ENCODE results near the gene MED8. TPM values are rescaled to one million over a fixed set of nuclear protein-coding genes. Genes with fewer than 3 reads are reported as not detected.

Gene MED8
- total RNA-seq, 1 experiment from 2014 or later, result 42.5 TPM

DNA sequence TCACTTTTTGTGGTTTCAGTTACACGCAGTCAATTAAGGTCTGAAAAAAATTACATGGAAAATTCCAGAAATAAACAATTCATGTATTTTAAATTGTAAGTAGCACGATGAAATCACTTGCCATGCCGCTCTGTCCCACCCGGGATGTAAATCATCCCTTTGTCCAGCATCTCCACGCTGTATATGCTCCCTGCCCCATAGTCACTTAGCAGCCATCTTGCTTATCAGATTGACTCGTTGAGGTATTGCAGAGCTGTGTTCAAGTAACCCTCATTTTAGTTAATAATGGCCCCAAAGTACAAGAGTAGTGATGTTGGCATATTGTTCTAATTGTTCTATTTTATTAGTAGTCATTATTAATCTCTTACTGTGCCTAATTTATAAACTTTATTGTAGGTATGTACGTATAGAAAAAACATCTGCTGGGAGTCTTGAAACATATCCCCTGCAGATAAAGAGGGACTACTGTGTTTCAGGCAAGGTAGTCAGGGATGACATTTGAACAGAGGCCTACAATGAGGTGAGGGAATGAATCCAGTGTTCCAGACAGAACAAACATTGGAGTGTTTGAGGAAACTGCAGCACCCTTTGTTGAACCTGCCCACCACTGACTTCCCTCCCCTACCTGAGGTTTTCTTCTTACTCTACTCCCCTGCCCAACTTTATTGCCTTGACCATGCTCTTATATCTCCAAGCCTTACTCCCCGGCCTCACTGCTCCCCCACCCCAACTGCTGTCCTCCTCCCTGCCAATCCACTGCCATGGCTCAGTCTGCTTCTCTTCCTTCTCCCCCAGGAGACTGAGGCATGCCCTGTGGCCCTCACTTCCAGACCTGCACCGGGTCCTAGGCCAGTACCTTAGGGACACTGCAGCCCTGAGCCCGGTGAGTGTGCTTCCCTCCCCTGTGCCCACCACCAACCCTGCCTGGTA is 37.9 kb downstream of the MED8 start:
- no peak for DNase-seq
- H2AFZ ChIP-seq (ENCODE audit: low read length), result no peak overlapping the region
- no peaks in the 10 kb centered on the region for H3K27me3 ChIP-seq (ENCODE audit: low read length)
- no peaks in the 10 kb centered on the region for H3K36me3 ChIP-seq (ENCODE audit: insufficient read depth, low read length)
- no peak overlapping the region for H3K27ac ChIP-seq (ENCODE audit: low read length)
- no peak overlapping the region for H3K9ac ChIP-seq (ENCODE audit: low read length)
- no peaks in the 10 kb centered on the region for H3K9me2 ChIP-seq (replicated peaks; ENCODE audit: insufficient read depth, low read length)
- H4K20me1 ChIP-seq (ENCODE audit: insufficient read depth, low read depth, low read length), result no peaks in the 10 kb centered on the region
- no peaks in the 10 kb centered on the region for H3K9me3 ChIP-seq (ENCODE audit: low read length)
- H3K4me2 ChIP-seq (ENCODE audit: low read depth, low read length, poor library complexity, severe bottlenecking), result no peak overlapping the region
- no peak overlapping the region for H3K4me3 ChIP-seq (ENCODE audit: low read length)
- H3K79me2 ChIP-seq (ENCODE audit: low read length), result no peaks in the 10 kb centered on the region
- peaks cover 7% of the 10 kb centered on the region for H3K4me1 ChIP-seq (ENCODE audit: low read length)

DNA sequence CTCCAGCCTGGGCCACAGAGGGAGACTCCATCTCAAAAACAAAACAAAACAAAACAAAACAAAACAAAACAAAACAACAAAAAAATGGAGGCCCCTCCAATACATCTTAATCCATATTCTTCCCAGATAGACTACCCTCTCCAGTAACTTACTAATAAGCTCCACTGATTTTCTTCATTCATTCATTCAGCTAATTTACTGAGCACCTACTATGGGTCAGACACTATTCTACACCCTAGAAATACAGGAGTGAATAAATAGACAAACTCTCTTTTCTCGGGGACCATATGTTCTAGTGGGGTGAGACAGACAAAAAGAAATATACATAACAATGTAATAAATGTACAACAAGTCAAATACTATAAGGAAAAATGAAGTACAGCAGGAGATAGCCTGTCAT is 38.6 kb downstream of the MED8 start:
- Histone ChIP-seq H3K9ac (ENCODE audit: low read length) (no peak overlapping the region), H3K9me2 (replicated peaks; ENCODE audit: insufficient read depth, low read length) (no peaks in the 10 kb centered on the region), H4K20me1 (ENCODE audit: insufficient read depth, low read depth, low read length) (no peaks in the 10 kb centered on the region), H3K27me3 (ENCODE audit: low read length) (no peaks in the 10 kb centered on the region), H3K9me3 (ENCODE audit: low read length) (no peaks in the 10 kb centered on the region), H3K79me2 (ENCODE audit: low read length) (no peaks in the 10 kb centered on the region), H3K4me2 (ENCODE audit: low read depth, low read length, poor library complexity, severe bottlenecking) (no peak overlapping the region), H3K4me1 (ENCODE audit: low read length) (peaks cover 7% of the 10 kb centered on the region), H3K27ac (ENCODE audit: low read length) (no peak overlapping the region), H3K4me3 (ENCODE audit: low read length) (no peak overlapping the region), H3K36me3 (ENCODE audit: insufficient read depth, low read length) (no peaks in the 10 kb centered on the region), H2AFZ (ENCODE audit: low read length) (no peak overlapping the region)
- no peak for DNase-seq

DNA sequence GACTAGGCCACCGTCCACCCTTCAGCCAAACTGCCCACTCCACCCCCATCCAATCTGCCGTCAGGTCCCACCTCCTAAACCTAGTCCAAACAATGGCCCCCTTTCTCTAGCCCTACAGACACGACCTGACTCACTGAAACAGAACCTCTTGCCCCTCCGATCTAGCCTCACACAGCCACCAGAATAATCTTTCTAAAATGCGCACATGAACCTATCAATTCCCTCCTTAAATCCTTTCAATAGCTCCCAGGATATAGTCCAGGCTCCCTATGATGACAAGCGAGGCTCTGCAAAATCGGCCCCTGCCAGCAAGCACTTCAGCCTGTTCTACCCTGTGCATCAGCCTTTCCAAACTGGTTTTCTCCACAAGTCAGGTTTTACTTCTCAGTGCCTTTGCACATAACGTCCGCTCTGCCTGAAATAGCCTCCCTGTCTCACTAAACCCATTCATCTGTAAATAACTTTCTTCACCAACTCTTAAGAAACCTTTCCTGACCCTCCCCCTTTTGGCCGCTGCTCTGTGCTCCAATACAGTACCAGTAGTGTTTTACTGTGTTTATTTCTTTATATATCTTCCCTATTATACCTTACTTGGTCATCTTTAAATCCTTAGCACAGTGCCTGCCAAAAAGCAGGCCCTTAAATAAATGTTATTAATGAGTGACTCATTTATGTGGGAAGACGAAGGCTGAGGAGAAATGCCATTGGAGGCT is 39.9 kb downstream of the MED8 start:
- H2AFZ ChIP-seq (ENCODE audit: low read length), result peak overlapping the region; percentile 39; the same call in 1 of the 2 replicates
- no peaks in the 10 kb centered on the region for H3K36me3 ChIP-seq (ENCODE audit: insufficient read depth, low read length)
- H3K9me2 ChIP-seq (replicated peaks; ENCODE audit: insufficient read depth, low read length), result no peaks in the 10 kb centered on the region
- peak overlapping the region; percentile 77 for H3K4me2 ChIP-seq (ENCODE audit: low read depth, low read length, poor library complexity, severe bottlenecking)
- peaks cover 7% of the 10 kb centered on the region for H3K4me1 ChIP-seq (ENCODE audit: low read length)
- no peak for DNase-seq
- H4K20me1 ChIP-seq (ENCODE audit: insufficient read depth, low read depth, low read length), result no peaks in the 10 kb centered on the region
- peak overlapping the region; percentile 80 for H3K9ac ChIP-seq (ENCODE audit: low read length)
- no peaks in the 10 kb centered on the region for H3K79me2 ChIP-seq (ENCODE audit: low read length)
- H3K4me3 ChIP-seq (ENCODE audit: low read length), result peak overlapping the region; percentile 71; the same call in 1 of the 2 replicates
- H3K27me3 ChIP-seq (ENCODE audit: low read length), result no peaks in the 10 kb centered on the region
- no peak overlapping the region for H3K27ac ChIP-seq (ENCODE audit: low read length)
- H3K9me3 ChIP-seq (ENCODE audit: low read length), result no peaks in the 10 kb centered on the region

DNA sequence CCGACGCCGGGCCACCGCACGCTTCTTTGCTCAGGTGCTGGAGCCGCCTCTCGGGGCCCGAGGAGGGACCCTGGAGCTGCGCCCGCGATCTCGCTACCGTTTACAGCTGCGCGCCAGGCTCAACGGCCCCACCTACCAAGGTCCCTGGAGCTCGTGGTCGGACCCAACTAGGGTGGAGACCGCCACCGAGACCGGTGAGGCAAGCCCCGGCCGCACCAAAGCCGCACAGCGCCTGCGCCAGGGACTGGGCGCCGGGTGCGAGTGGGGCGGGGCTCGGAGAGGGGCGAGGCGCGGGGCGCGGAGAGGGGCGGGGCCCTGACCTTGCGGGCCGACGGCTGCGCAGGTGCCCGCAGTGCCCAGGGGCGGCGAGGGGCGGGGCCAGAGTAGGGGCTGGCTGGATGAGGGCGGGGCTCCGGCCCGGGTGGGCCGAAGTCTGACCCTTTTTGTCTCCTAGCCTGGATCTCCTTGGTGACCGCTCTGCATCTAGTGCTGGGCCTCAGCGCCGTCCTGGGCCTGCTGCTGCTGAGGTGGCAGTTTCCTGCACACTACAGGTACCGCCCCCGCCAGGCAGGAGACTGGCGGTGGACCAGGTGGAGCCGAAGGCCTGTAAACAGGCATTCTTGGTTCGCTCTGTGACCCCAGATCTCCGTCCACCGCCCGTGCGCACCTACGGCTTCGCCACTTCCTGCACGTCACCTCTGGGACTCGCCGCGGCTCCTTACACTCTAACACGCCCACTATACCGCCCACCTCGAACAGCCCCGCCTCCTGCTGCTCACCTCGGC is 40.6 kb downstream of the MED8 start:
- Histone ChIP-seq H3K27me3 (ENCODE audit: low read length) (no peaks in the 10 kb centered on the region), H4K20me1 (ENCODE audit: insufficient read depth, low read depth, low read length) (no peaks in the 10 kb centered on the region), H3K4me1 (ENCODE audit: low read length) (peaks cover 7% of the 10 kb centered on the region), H3K36me3 (ENCODE audit: insufficient read depth, low read length) (no peaks in the 10 kb centered on the region), H3K4me3 (ENCODE audit: low read length) (peak overlapping the region; percentile 71), H3K9me2 (replicated peaks; ENCODE audit: insufficient read depth, low read length) (no peaks in the 10 kb centered on the region), H3K27ac (ENCODE audit: low read length) (0 out of 2 replicates have a peak overlapping the region, but pooled peaks have one; percentile 46), H2AFZ (ENCODE audit: low read length) (peak overlapping the region; percentile 39; the same call in 1 of the 2 replicates), H3K4me2 (ENCODE audit: low read depth, low read length, poor library complexity, severe bottlenecking) (peak overlapping the region; percentile 77), H3K9me3 (ENCODE audit: low read length) (no peaks in the 10 kb centered on the region), H3K79me2 (ENCODE audit: low read length) (no peaks in the 10 kb centered on the region), H3K9ac (ENCODE audit: low read length) (peak overlapping the region; percentile 80)
- peak; percentile 87 for DNase-seq

DNA sequence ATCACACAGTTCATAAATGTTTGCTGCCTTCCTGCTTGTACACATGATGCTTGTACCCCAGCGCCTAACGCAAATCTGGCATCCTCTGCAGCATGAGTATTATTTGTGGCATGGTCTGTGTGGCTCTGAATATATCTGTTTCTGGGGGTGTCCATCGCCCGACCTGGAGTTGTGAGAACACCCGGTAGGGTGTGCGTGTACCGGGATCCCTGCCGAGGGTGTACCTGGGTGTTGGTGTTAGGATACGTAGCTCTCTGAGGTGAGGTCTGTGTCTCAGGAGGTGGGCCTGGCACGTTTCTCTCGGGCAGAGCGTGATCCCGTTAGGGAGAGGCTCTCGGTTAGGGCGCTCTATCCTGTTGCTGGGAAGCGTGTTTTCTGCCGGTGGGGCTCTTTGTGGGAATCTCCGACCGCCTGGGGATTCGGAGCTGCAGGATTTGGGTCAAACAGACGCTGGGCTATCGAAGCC is 41.2 kb downstream of the MED8 start:
- no peak overlapping the region for H2AFZ ChIP-seq (ENCODE audit: low read length)
- no peaks in the 10 kb centered on the region for H3K79me2 ChIP-seq (ENCODE audit: low read length)
- peak overlapping the region; percentile 71 for H3K4me3 ChIP-seq (ENCODE audit: low read length)
- no peak for DNase-seq
- no peaks in the 10 kb centered on the region for H3K9me3 ChIP-seq (ENCODE audit: low read length)
- H3K9me2 ChIP-seq (replicated peaks; ENCODE audit: insufficient read depth, low read length), result no peaks in the 10 kb centered on the region
- peaks cover 7% of the 10 kb centered on the region for H3K4me1 ChIP-seq (ENCODE audit: low read length)
- H3K27me3 ChIP-seq (ENCODE audit: low read length), result no peaks in the 10 kb centered on the region
- H3K4me2 ChIP-seq (ENCODE audit: low read depth, low read length, poor library complexity, severe bottlenecking), result peak overlapping the region; percentile 77
- H3K27ac ChIP-seq (ENCODE audit: low read length), result no peak overlapping the region
- no peaks in the 10 kb centered on the region for H3K36me3 ChIP-seq (ENCODE audit: insufficient read depth, low read length)
- no peaks in the 10 kb centered on the region for H4K20me1 ChIP-seq (ENCODE audit: insufficient read depth, low read depth, low read length)
- peak overlapping the region; percentile 56 for H3K9ac ChIP-seq (ENCODE audit: low read length)

DNA sequence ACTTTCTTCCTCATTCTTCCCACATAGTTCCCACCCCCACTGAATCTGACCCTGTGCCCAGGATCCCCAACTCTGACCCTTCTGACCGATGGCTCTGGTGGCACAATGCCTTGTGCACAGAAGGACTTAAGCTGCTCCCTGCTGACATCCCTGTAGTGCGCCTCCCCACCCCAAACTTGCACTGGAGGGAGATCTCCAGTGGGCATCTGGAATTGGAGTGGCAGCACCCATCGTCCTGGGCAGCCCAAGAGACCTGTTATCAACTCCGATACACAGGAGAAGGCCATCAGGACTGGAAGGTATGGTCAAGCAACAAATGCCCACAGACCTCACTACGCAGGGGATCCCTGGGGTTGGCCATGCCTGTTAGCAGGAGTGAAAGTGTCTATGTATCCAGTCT is 43.0 kb downstream of the MED8 start:
- Histone ChIP-seq H3K27ac (ENCODE audit: low read length) (no peak overlapping the region), H3K9me2 (replicated peaks; ENCODE audit: insufficient read depth, low read length) (no peaks in the 10 kb centered on the region), H4K20me1 (ENCODE audit: insufficient read depth, low read depth, low read length) (no peaks in the 10 kb centered on the region)

DNA sequence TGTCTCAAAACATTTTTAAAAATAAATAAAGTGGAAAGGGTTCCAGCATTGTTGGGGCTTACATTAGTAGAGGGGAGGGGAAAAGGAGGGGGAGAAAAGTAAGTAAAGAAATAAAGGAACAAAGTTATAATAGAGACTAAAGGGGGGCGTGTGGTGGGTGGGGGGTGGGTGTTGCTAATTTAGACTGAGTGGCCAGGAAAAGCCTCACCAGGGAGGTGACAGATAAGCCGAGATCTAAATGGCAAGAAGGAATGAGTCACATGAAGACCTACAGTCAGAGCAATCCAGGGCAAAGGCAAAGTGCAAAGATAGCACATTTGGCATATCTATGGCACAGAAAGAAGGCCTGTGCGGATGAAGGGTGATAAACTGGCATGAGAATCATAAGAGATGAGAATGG is 44.5 kb downstream of the MED8 start:
- H3K9ac ChIP-seq (ENCODE audit: low read length), result no peak overlapping the region
- H3K27ac ChIP-seq (ENCODE audit: low read length), result no peak overlapping the region
- H3K4me3 ChIP-seq (ENCODE audit: low read length), result no peak overlapping the region
- H3K9me3 ChIP-seq (ENCODE audit: low read length), result no peaks in the 10 kb centered on the region
- no peak overlapping the region for H2AFZ ChIP-seq (ENCODE audit: low read length)
- no peaks in the 10 kb centered on the region for H3K79me2 ChIP-seq (ENCODE audit: low read length)
- DNase-seq, result no peak
- no peak overlapping the region for H3K4me2 ChIP-seq (ENCODE audit: low read depth, low read length, poor library complexity, severe bottlenecking)
- peaks cover 16% of the 10 kb centered on the region for H3K4me1 ChIP-seq (ENCODE audit: low read length)
- H4K20me1 ChIP-seq (ENCODE audit: insufficient read depth, low read depth, low read length), result no peaks in the 10 kb centered on the region
- no peaks in the 10 kb centered on the region for H3K27me3 ChIP-seq (ENCODE audit: low read length)
- H3K9me2 ChIP-seq (replicated peaks; ENCODE audit: insufficient read depth, low read length), result no peaks in the 10 kb centered on the region
- no peaks in the 10 kb centered on the region for H3K36me3 ChIP-seq (ENCODE audit: insufficient read depth, low read length)

More for the DNA sequence above, 43.0 kb downstream of the MED8 start:
- no peak overlapping the region for H3K4me2 ChIP-seq (ENCODE audit: low read depth, low read length, poor library complexity, severe bottlenecking)
- no peaks in the 10 kb centered on the region for H3K9me3 ChIP-seq (ENCODE audit: low read length)
- no peak for DNase-seq
- H3K9ac ChIP-seq (ENCODE audit: low read length), result no peak overlapping the region
- H2AFZ ChIP-seq (ENCODE audit: low read length), result no peak overlapping the region
- no peaks in the 10 kb centered on the region for H3K79me2 ChIP-seq (ENCODE audit: low read length)
- H3K4me3 ChIP-seq (ENCODE audit: low read length), result no peak overlapping the region
- no peaks in the 10 kb centered on the region for H3K27me3 ChIP-seq (ENCODE audit: low read length)
- peaks cover 7% of the 10 kb centered on the region for H3K4me1 ChIP-seq (ENCODE audit: low read length)
- no peaks in the 10 kb centered on the region for H3K36me3 ChIP-seq (ENCODE audit: insufficient read depth, low read length)
